Measurements from ENCODE around the gene POLL. TPM values are rescaled to one million over a fixed set of nuclear protein-coding genes. Genes with fewer than 3 reads are reported as not detected.

POLL gene
- total RNA-seq, 1 experiment from 2014 or later, result 27.2 TPM

DNA sequence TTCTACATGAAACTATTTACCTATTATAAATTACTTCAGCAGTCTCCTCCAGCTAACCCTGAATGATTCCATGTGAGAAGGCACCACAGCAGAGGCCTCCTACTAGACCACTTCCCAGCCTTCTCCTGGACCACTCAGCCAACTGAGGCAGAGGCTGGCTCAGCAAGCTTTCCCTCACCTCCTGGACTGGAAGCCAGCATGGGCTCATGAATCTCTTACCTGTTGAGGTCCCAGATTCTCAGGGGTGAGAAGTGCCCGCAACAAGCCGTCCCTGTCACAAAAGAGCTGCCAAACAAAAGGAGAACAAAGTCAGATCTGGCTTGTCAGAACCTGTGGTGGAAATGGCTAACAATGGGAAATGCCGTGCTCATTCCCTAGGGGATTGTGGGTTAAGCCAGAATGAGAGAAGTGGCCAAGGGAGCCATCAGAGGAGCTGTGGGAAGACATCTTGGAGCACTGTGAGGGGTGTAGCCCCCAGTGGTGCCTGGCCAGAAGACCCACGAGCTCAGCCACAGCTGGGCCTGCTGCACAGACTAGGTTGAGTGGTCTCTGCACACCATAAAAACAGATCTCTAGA lies 36.6 kb upstream of the POLL start:
- ChIA-PET CTCF (no interaction called here), POLR2A (ENCODE audit: low non-redundant PET) (no interaction called here)
- no peaks in the 10 kb centered on the region for H3K4me1 ChIP-seq (ENCODE audit: insufficient read depth, low read length, poor library complexity, severe bottlenecking)
- no peak for DNase-seq (ENCODE audit: low spot score)
- no peak overlapping the region for H3K27ac ChIP-seq (ENCODE audit: low read depth, low read length, poor library complexity, severe bottlenecking)
- no peaks in the 10 kb centered on the region for H3K9me3 ChIP-seq (ENCODE audit: low read depth, low read length, poor library complexity, severe bottlenecking)
- no TSS peak for BruUV-seq (replicated peaks)
- intact Hi-C loops (cut with micrococcal nuclease; ENCODE audit: unreplicated experiment), result no loop called here
- H3K36me3 ChIP-seq (ENCODE audit: insufficient read depth, low read length, poor library complexity, severe bottlenecking), result no peaks in the 10 kb centered on the region
- no peaks in the 10 kb centered on the region for H3K27me3 ChIP-seq (replicated peaks; ENCODE audit: insufficient read depth, low read depth, low read length, poor library complexity)
- no peak overlapping the region for H3K4me3 ChIP-seq (ENCODE audit: low read depth, low read length, poor library complexity, severe bottlenecking)
- TF ChIP-seq, protein P1, sequence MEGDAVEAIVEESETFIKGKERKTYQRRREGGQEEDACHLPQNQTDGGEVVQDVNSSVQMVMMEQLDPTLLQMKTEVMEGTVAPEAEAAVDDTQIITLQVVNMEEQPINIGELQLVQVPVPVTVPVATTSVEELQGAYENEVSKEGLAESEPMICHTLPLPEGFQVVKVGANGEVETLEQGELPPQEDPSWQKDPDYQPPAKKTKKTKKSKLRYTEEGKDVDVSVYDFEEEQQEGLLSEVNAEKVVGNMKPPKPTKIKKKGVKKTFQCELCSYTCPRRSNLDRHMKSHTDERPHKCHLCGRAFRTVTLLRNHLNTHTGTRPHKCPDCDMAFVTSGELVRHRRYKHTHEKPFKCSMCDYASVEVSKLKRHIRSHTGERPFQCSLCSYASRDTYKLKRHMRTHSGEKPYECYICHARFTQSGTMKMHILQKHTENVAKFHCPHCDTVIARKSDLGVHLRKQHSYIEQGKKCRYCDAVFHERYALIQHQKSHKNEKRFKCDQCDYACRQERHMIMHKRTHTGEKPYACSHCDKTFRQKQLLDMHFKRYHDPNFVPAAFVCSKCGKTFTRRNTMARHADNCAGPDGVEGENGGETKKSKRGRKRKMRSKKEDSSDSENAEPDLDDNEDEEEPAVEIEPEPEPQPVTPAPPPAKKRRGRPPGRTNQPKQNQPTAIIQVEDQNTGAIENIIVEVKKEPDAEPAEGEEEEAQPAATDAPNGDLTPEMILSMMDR (conservative IDR thresholded peaks at IDR 0.05; ENCODE audit: low read depth, low read length), result no peak
- TF ChIP-seq EZH2 (IDR thresholded peaks at IDR 0.05; ENCODE audit: borderline replicate concordance, low read depth, low read length, poor library complexity, severe bottlenecking), result no peak

DNA sequence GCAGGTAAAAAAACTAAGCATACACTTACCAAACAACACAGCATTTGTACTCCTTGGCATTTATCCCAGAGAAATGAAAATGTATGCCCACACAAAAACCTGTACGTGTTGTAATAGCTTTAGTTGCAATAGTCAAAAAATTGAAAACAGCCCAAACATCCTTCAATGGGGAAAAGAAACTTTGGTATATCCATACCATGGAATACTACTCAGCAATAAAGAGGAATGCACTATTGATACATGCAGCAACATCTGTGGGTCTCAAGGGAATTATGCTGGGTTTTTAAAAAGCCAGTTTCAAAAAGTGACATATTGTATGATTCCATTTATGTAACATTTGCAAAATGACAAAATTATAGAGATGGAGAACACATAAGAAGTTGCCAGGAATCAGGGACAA lies 35.5 kb upstream of the POLL start:
- TF ChIP-seq, protein P1 (conservative IDR thresholded peaks at IDR 0.05; ENCODE audit: low read depth, low read length), result no peak
- no peak for TF ChIP-seq EZH2 (IDR thresholded peaks at IDR 0.05; ENCODE audit: borderline replicate concordance, low read depth, low read length, poor library complexity, severe bottlenecking)
- Histone ChIP-seq H3K36me3 (ENCODE audit: insufficient read depth, low read length, poor library complexity, severe bottlenecking) (no peaks in the 10 kb centered on the region), H3K27ac (ENCODE audit: low read depth, low read length, poor library complexity, severe bottlenecking) (no peak overlapping the region), H3K4me3 (ENCODE audit: low read depth, low read length, poor library complexity, severe bottlenecking) (no peak overlapping the region), H3K27me3 (replicated peaks; ENCODE audit: insufficient read depth, low read depth, low read length, poor library complexity) (no peaks in the 10 kb centered on the region), H3K4me1 (ENCODE audit: insufficient read depth, low read length, poor library complexity, severe bottlenecking) (no peaks in the 10 kb centered on the region), H3K9me3 (ENCODE audit: low read depth, low read length, poor library complexity, severe bottlenecking) (no peaks in the 10 kb centered on the region)
- BruUV-seq (replicated peaks), result no TSS peak
- intact Hi-C loops (cut with micrococcal nuclease; ENCODE audit: unreplicated experiment), result no loop called here
- no peak for DNase-seq (ENCODE audit: low spot score)
- ChIA-PET CTCF (no interaction called here), POLR2A (ENCODE audit: low non-redundant PET) (no interaction called here)

DNA sequence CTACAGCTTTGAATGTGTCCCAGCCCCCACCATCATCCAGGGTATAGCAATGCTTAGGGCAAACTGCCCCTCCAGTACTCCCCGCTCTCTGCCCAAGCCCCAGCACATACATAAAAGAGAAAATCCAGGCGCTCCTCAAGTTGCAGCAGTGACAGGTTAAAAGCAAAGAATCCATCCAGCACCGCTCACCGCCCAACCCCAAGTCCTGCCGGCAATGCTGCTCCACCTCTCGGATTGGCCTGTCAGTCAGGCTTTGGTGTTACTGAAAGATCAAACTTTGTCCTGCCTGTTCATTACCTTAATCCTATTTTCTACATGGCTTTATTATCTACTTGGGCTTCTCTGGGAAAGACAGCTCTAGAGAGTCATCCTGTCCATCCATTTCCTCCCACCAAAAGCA lies 31.9 kb upstream of the POLL start:
- no peaks in the 10 kb centered on the region for H3K27me3 ChIP-seq (replicated peaks; ENCODE audit: insufficient read depth, low read depth, low read length, poor library complexity)
- H3K36me3 ChIP-seq (ENCODE audit: insufficient read depth, low read length, poor library complexity, severe bottlenecking), result no peaks in the 10 kb centered on the region
- intact Hi-C loops (cut with micrococcal nuclease; ENCODE audit: unreplicated experiment), result no loop called here
- no peak overlapping the region for H3K27ac ChIP-seq (ENCODE audit: low read depth, low read length, poor library complexity, severe bottlenecking)
- no peaks in the 10 kb centered on the region for H3K4me1 ChIP-seq (ENCODE audit: insufficient read depth, low read length, poor library complexity, severe bottlenecking)
- POLR2A ChIA-PET (ENCODE audit: low non-redundant PET), result no interaction called here
- TF ChIP-seq, protein P1 (conservative IDR thresholded peaks at IDR 0.05; ENCODE audit: low read depth, low read length), result no peak
- TF ChIP-seq EZH2 (IDR thresholded peaks at IDR 0.05; ENCODE audit: borderline replicate concordance, low read depth, low read length, poor library complexity, severe bottlenecking), result no peak
- no peak for DNase-seq (ENCODE audit: low spot score)
- CTCF ChIA-PET, result no interaction called here
- no TSS peak for BruUV-seq (replicated peaks)
- H3K4me3 ChIP-seq (ENCODE audit: low read depth, low read length, poor library complexity, severe bottlenecking), result no peak overlapping the region
- H3K9me3 ChIP-seq (ENCODE audit: low read depth, low read length, poor library complexity, severe bottlenecking), result no peaks in the 10 kb centered on the region
